Measurements from ENCODE around the gene CD81.

The CD81 gene

DNA sequence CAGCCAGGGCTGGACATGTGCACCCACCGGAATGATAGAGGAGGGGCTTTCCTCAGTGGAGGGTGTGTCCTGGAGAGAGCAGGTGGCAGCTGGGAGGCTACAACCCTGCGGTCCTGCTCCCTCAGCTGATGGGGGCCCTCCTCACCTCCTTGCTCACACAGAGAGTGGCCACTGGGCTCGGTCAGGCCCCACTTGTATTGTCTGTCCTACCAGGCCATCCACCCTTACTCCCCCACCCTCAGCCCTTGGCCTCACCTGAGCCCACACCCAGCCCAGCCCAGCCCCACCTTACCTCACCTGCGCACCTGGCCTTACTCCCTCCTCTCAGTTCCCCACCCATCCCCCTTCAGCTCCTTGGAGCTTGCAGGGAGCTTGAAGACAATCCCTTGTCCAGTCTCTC is 64.1 kb downstream of the CD81 start:
- no peak for DNase-seq

DNA sequence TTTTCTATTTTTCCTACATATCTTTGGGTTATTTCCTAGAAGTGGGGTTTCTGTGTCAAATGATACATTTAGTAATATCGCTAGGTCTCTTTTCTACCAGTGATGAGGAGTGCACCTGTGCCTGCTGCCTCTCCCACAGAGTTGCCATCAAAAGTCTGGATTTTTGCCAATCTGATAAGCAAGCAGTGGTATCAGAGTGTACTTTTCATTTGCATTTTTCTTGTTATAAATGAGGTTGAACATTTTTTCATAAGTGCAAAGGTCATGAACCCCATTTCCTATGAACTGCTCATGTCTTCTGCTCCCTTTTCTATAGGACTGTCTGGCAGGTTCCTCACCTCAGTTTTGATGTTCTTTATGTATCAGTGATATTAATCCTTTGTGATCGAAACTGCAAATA is 65.5 kb downstream of the CD81 start:
- no peak for DNase-seq

DNA sequence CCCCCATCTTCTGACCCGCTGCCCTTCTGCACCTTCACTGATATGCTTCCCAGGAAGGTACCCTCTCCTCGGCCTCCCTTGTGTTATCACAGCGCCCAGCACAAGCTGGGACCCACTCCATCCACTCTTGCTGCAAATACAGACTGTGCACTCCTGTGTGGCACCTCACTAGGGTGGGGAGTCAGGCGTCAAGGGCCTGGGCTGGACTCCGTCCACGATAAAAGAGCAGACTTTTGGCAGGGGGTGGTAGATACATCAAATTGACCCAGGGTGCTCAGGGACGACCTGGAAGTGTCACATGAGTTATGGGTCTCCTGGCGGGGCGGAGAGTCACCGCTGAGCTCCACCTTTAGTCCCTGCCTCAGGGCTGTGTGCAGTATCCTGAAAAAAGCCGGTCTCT is 66.3 kb downstream of the CD81 start:
- no peak for DNase-seq

DNA sequence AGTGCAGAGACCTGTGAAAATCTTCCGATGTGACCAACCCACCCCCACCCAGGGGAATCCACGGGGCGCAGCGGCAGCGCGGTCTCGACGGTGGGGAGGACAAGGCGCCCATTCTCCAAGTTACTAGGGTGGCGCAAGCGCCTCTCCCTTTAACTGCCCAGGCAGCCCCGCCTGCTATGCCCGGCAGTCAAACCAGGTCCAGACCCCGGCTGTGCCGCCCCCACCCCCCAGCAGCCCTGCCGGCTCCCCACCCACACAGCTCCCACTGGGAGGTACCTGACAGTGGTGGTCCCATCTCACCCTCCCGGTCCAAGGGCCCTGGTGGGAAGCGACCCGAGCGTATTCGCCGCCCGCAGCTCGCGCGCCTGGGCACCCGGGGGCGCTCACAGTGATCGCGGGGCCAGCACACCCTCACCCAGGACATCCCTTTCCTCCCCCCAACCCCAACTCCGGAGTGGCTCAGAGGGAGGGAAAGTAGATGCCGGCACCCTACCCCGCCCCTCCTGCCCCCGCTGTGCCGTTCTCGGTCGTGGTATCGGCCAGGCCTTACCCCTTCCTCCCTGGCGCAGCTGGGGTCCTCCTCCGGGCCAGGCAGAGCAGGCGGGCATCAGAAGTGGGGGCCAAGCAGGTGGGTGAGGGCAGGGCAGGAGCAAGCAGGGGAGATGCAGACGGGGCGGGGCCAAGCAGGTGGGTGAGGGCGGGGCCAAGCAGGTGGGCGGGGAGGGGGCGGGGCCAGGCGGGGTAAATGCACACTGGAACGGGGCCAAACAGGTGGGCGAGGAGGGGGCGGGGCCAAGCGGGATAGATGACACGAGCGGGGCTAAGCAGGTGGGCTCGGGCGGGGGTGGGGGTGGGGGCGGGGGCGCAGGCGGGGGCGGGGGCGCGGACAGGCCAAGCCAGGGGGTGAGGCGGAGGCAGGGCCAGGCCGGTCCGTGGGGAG is 67.0 kb downstream of the CD81 start, which contains the start of gene TRPM5:
Gene TRPM5 (minus strand): TSS at position 634 of the 940 bp plus-strand sequence. CDS start 21,478 bp downstream, outside the sequence.
- no peak for DNase-seq

DNA sequence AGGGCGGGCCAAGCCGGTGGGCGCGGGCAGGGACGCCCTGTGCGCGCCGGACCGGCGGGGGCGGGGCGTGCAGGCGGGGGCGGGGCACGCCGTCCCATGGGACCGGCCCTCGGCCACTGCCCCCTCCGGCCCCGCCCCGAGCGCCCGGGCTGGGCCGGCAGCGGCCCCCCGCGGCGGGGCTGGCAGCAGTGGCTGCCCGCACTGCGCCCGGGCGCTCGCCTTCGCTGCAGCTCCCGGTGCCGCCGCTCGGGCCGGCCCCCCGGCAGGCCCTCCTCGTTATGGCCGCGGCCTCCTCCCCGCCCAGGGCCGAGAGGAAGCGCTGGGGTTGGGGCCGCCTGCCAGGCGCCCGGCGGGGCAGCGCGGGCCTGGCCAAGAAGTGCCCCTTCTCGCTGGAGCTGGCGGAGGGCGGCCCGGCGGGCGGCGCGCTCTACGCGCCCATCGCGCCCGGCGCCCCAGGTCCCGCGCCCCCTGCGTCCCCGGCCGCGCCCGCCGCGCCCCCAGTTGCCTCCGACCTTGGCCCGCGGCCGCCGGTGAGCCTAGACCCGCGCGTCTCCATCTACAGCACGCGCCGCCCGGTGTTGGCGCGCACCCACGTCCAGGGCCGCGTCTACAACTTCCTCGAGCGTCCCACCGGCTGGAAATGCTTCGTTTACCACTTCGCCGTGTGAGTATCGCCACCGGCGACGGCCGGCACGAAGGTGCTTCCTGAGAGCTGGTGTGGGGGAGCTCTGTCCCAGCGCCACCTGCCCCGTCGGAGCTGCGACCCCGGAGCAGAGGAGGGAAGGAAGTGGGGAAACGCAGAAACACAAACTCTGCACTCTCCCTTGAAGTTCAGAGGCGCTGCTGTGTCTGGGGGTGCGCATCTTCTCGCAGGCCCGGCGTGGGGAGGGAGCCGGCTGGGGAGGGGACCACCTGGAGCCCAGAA is 68.0 kb downstream of the CD81 start, which contains the start of gene KCNQ1:
Gene KCNQ1 (plus strand): TSS at position 188 of the 925 bp plus-strand sequence. CDS start 91 bp downstream, at position 279.
- no peak for DNase-seq

DNA sequence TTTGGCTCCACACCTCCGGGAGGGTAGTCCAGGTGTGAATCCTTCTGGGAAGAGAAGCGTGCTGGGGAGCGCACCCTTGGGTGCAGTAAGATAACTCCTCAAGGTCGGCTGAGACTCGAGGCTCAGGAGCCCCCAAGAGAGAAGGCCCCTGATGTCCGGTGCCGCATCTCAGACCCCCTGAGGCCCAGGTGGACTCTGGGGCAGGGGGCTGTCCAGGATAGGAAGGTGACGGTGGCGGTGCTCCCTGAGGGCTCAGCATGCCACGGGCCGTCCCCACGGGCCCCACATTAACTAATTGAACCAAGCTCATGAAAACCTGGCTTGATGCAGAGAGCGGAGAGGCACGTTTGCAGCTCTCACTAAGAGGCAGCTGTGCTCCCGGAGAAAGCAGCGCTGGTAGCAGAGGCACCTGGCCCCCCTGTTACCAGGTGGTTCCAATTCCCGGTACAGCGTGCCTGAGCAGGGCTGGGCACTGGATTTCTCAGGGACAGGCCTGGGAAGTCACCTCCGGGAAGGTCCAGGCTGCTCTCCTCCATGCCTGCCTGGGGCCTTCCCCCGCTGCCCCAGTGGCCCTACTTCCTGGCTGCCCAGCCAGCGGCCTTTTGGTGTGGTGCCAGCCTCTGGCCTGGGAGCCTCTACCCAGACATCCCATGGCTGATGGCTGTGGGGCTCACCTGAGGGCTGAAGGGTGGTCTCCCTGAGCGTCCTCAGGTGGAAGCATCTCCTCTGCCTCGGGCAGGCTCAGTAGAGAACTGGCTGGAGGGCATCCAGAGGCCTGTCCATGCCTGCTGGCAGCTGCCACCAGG is 68.8 kb downstream of the CD81 start:
- DNase-seq = no peak

DNA sequence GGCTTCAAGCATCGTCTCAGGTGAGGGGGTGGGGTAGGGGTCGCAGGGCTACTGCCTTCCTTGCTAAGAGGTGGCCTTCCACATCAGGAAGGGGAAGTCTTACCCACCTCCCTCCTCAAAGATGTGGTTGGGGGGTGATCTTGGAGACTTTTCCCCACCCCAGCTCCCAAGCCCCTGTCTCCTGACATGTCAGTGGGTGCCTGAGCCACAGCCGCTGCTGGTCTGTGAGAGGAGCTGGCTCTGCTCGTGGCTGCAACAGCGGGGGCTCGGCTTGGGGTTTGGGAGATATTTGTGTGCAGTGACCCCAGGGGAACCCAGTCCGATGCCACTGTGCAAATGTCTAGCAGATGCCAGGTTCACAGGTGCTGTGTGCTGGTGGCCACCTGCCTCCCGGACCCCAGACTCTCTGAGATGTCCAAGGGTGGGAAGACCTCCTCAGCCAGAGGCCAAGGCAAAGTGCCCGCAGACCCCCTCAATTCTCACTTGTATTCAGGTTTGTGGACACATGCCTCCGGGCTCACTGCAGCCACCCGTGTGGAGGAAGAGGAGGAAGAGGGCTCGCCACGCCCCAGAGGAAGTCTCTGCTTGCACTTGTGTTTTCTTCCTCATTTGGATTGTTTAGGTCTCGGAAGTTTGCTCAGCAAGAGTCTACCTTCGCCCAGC is 69.6 kb downstream of the CD81 start:
- no peak for DNase-seq
